GM21529 (cell line): ENCODE data around the gene KLK4.
A peak's percentile ranks its signal among the peaks of the same experiment; 100 is the strongest.
"Not testable (repeated sequence)": the region's sequence is repeated elsewhere in the genome, so short reads cannot be mapped to it uniquely, and the experiment has no call there.

Experiments used
- ATAC-seq: cut with Tn5 transposase; IDR thresholded peaks from one replicate; pipeline ENCODE4 v1.9.1; 2021; ENCODE audit not compliant: unreplicated experiment

Gene KLK4

DNA sequence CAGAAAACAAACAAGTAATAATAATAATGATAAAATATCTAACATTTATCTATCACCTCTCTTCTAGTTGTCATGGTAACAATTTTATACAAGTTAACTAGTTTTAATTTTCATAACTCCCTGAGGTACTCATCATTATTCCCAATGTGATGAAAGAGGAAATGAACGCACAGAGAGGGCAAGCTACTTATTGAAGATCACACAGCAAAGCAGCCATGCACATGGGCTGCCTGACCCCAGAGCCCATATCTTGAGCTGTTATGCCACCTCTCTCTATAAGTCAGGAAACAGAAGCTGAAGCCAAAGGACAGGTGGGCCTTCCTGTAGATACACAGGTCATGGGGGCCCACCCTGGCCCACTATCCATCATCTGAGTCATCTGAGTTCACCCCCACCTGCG, 4.9 kb upstream of the KLK4 start:
- no peak for ATAC-seq

- no peak for ATAC-seq
These were observed 1.8 kb upstream of the KLK4 start for GRCh38 chr19:50912727-50913716.

DNA sequence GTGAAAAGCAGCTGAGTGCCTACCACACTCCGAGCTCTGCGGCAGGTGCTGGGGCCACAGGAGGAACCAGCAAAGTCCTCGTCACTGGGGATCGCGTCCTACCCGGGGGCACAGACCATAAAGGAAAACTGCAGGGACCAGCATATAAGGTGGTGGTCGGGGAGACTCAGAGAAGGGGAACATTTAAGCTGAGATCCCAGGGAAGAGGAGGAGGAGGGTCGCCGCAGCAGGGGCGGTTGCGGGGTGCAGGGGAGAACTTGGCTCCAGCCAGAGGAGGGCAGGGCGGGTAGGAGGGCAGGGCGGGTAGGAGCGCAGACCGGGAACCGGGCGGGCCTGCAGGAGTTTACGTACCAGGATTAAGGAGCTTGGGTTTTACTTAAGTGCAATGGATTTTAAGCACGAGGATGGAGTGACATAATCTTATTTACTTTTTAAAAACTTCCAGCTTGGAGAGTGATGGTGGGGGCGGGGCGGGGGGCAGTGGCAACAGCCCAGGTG, 956 bp upstream of the KLK4 start:
- no peak for ATAC-seq

DNA sequence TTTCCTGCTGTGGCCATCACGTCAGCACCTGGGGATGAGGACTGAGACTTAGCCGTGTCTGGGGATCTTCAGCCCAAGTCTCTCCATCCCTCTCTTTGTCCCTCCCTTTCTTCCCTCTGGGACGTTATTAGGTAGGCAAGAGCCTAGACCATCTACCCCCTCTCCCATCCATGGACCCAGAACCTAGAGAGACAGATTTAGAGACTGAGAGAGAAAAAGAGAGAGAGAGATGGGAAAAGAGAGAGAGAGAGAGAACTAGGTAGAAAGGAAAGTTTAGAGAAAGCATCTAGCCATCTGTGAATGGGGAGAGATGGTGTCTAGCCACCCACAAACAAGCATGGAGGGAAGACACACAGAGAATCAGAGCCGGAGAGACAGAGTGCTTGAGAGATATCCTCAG, 473 bp downstream of the KLK4 start:
- no peak for ATAC-seq

DNA sequence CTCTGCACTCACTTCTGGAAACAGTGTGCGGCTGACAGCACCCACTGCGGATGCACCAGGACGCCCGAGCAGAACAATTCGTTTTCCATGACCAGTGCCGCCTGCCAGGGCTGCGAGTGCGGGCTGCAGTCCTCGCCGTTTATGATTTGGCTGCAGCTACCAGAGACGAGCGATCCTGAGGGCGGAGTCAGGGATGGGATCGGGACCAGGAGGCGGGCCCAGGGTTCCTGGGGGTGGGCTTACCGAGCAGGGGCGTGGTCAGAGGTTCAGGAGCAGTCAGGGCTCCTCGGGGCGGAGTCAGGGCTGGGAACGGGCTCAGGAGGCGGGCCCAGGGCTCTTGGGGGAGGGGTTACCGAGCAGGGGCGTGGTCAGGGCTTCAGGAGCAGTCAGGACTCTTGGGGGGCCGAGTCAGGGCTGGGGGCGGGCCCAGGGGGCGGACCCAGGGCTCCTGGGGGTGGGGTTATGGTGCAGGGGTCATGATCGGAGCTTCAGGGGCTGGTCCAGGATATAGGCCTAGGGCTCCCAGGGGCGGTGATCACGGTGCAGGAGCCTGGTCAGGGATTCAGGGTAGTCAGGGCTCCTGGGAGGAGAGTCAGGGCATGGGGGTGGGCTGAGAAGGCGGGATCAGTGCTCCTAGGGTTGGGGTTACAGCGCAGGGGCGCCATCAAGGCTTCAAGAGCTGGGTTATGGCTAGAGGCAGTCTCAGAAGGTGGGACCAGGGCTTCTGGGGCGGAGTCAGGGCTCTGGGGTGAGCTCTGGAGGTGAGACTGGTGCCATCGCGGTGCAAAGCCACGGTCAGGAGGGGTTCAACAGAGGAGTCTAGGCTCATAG, 1.7 kb downstream of the KLK4 start:
- peak; percentile 62 for ATAC-seq

- ATAC-seq, result no peak
These were observed 2.9 kb downstream of the KLK4 start for GRCh38 chr19:50908336-50908735.

DNA sequence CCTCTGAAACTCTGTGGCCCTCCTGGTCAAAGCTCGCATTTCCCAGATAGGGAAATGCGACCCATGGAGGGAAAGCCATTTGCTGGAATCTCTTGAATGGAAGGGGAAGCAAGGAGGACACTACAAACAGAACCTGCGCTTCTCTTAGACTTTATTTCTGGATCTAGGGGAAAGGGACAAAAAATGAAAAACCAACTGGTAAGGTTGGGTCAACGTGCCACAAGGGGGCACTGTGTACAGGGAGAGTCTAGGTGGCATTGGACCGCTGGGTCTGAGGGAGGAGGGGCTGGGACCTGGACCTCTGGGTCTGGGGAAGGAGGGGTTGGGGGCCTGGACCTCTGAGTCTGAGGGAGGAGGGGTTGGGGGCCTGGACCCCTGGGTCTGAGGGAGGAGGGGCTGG, 5.0 kb downstream of the KLK4 start:
- no peak for ATAC-seq

GRCh38 chr19:50902640-50903039, 8.6 kb downstream of the KLK4 start:
- ATAC-seq, result no peak

DNA sequence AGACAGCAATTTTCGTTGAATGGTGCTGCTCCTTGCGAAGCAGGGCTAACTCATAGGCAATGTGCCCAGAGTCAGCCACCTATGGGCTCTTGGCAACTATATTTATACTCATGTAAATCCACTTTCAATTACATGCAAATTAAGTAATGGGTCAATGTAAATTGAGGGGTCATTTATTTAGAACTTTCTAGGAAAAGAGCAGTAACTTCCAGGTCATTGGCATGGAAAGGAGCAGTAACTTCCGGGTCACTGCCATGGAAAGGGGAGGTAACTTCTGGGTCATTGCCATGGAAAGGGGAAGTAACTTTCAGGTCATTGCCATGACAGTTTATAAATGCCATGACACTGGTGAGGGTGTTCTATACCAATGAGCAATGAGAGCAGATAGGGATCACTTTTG, 11.6 kb downstream of the KLK4 start:
- ATAC-seq, result no peak

DNA sequence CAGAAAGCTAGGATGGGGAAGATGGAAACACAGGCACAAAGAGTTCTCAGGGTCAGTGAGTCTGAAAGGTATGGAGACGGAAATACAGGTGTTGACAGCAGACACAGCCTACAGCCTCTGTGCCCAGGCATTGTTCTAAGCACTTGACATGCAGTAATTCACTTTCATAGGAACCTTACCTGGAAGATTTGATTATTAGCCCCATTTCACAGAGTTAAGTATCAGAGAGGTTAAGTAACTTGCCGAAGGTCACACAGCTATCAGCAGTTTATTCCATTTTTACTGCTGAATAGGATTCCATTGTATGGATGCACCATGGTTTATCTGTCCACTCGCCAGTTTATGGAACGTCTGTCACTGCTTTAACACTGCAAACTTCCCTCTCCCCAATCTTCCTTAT, 13.2 kb downstream of the KLK4 start:
- ATAC-seq, result no peak

GRCh38 chr19:50897612-50898011, 13.6 kb downstream of the KLK4 start:
- no peak for ATAC-seq

- ATAC-seq, result no peak
These were observed 14.0 kb downstream of the KLK4 start for GRCh38 chr19:50897191-50897607.

DNA sequence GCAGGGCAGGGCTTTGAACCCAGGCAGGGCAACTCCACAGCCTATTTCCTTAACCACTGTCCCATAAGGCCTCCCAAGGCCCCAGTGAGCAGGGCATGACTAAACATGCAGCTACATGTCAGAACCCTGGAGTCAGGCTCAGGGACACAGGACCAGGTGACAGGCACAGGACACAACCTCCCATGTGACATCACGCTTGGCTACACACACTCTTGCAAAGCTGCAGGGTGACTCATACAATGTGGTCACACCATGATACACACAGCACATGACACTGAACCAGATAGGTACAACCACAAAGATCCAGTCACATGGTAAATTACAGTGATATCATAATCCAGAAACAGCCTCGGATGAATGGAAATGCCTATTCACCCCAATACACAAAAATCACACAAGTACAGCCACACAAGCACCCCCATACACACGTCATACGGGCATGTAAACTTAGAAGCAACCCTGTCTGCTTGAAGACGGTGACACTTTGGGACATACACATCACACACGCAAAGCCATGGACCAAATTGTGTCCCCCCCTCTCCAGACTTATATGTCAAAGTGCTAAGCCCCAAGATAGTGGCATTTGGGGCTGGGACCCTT, 14.5 kb downstream of the KLK4 start:
- ATAC-seq, result peak; percentile 83

- ATAC-seq, result not testable (repeated sequence)
These were observed 15.1 kb downstream of the KLK4 start for GRCh38 chr19:50896089-50896590.

GRCh38 chr19:50894478-50895356, 16.5 kb downstream of the KLK4 start:
- no peak for ATAC-seq

GRCh38 chr19:50893047-50893736, 18.0 kb downstream of the KLK4 start:
- ATAC-seq, result no peak

GRCh38 chr19:50891253-50891625, 20.0 kb downstream of the KLK4 start:
- no peak for ATAC-seq

DNA sequence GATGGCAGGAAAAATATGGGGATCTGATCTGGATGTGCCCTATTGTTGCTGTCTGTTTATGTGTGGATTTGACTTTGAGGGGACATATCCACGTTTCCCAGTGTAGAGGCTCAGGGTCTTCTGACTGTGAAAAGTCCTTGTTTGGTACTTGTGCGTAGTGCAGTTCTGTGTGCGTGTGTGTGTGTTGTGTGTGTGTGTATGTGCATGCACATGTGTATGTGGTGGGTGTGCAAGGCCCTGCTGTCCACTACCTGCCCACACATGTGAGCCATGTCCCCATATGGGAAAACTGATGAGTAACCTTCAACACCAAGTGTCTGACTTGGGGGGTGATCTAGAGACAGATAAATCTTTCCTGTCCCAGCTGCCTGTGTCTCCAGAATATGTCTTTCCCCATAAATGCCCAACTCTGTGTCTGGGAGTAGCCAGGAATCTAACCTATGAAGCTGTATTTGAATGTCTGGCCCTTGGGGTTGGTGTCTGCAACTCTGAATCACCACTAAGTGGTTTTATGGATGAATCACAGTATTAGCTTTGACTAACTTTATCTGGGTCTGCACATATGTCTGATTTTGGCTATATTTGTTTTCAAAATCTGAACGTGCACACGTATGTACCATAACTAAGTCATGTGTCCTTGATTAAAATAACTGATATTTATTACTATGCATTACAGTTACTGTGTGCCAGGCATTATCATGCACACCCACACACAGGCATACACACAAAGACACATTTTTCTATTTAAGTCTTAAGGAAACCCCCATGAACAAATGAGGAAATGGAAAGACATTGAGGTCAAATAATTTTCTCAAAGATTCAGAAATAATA, 20.6 kb downstream of the KLK4 start:
- no peak for ATAC-seq

- ATAC-seq, result no peak
These were observed 21.6 kb downstream of the KLK4 start for GRCh38 chr19:50889638-50890037.
